Measurements from ENCODE around the gene TEX51.

DNA sequence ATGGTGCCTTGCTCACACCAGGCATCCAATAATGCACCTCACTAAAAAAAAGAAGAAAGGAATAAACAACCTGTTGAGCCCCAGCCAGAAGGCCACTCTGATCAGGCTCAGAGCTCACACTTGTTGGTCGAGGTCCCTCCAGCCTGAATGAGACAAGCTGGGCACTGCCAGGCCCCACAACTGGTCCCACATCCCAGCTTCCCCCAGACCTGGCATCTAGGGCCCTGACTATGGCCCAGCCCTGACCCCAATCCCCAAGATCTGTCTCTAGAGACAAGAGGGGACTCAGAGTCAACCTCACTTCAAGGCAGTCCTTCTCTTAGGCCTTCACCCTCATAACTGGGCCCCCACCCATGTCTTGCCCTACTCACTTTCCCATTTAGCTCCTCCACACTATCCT lies 22.4 kb downstream of the TEX51 start:
- TF ChIP-seq CTCF (IDR thresholded peaks at IDR 0.05; ENCODE audit: poor library complexity, severe bottlenecking) (no peak), EZH2 (IDR thresholded peaks at IDR 0.05; ENCODE audit: borderline replicate concordance, insufficient read depth, low read length, poor library complexity, severe bottlenecking) (no peak), POLR2AphosphoS5 (IDR thresholded peaks at IDR 0.05) (no peak), SMC3 (conservative IDR thresholded peaks at IDR 0.05; ENCODE audit: poor library complexity) (no peak), RAD21 (conservative IDR thresholded peaks at IDR 0.05) (no peak), EP300 (conservative IDR thresholded peaks at IDR 0.05; ENCODE audit: poor library complexity, severe bottlenecking) (no peak)
